Activated T-cell treated with anti-CD3 and anti-CD28 coated beads, Interleukin-2, amount 50 U/mL, for 4 hours (primary cell): ENCODE data around the gene MMP15. TPM values are rescaled to one million over a fixed set of nuclear protein-coding genes. Genes with fewer than 3 reads are reported as not detected.

Source experiments
- ATAC-seq, 2 donors: fragments of 200-7000 bp; cut with Tn5 transposase; one replicate each; pipeline ENCODE4 v1.10.0; 2021
- DNase-seq: peaks from one replicate; pipeline ENCODE4 v3.0.0-alpha.2; 2020
- H3K27me3 Mint-ChIP-seq: one replicate; pipeline ENCODE4 v1.8.0; 2021; ENCODE audit warnings: low read depth, mixed read lengths
- H3K36me3 Mint-ChIP-seq: one replicate; pipeline ENCODE4 v1.8.0; 2022; ENCODE audit warnings: mixed read lengths; ENCODE audit not compliant: insufficient read depth
- H3K4me1 Mint-ChIP-seq: one replicate; pipeline ENCODE4 v1.8.0; 2021; ENCODE audit warnings: low read depth, mixed read lengths
- H3K4me3 Mint-ChIP-seq: one replicate; pipeline ENCODE4 v1.8.0; 2021; ENCODE audit warnings: mild to moderate bottlenecking, moderate library complexity, mixed read lengths
- H3K9me3 Mint-ChIP-seq: one replicate; pipeline ENCODE4 v1.8.0; 2021; ENCODE audit warnings: mixed read lengths
- total RNA-seq, 3 donors: library from RNA; stranded (reverse); gene quantifications; one replicate each; pipeline ENCODE4 v1.2.1, GENCODE V29; 2021

The MMP15 gene
- total RNA-seq, 3 donors from 2014 or later = 0.76 to 1.0 (median 0.95) TPM

DNA sequence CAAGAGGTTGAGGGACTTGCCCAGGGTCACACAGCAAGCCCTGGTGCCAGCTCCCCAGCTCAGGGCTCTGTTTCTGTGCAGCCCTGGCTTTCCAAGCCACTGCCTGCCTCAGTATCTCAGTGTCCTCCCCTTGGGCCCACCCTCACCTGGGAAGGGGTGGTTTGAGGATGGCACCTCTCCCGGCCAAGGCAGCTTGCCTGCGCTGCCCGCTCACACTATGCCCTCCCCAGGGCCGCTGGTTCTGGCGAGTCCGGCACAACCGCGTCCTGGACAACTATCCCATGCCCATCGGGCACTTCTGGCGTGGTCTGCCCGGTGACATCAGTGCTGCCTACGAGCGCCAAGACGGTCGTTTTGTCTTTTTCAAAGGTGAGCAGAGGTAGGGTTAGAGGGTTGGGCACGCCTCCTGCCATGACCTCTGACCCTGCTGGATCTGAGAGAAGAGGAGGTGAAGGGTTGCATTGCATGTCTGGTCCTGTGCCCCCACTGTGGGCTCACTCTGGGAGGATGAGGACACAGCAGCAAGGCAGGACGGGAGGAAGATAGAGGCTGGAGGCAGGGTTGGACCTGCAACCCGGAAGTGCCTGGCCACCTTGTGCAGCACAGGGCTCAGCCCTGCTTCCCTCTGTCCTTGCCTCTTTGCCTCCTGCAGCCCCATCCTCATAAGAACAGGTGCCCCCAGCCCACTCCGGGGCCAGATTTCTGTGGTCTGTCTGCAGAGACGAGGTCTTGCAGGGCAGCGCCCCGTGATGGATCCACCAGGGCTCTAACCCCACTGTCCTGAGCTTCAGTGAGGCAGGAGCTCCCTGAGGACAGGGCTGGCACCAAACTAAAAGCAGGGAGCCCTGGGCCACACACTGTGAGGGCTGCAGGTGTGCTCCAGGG, 16.7 kb downstream of the MMP15 start:
- H3K4me3 Mint-ChIP-seq = no peak overlapping the region
- ATAC-seq (no peak), DNase-seq (no peak)
- no peaks in the 10 kb centered on the region for H3K4me1 Mint-ChIP-seq
- H3K36me3 Mint-ChIP-seq = no peaks in the 10 kb centered on the region
- no peaks in the 10 kb centered on the region for H3K9me3 Mint-ChIP-seq
- no peaks in the 10 kb centered on the region for H3K27me3 Mint-ChIP-seq

DNA sequence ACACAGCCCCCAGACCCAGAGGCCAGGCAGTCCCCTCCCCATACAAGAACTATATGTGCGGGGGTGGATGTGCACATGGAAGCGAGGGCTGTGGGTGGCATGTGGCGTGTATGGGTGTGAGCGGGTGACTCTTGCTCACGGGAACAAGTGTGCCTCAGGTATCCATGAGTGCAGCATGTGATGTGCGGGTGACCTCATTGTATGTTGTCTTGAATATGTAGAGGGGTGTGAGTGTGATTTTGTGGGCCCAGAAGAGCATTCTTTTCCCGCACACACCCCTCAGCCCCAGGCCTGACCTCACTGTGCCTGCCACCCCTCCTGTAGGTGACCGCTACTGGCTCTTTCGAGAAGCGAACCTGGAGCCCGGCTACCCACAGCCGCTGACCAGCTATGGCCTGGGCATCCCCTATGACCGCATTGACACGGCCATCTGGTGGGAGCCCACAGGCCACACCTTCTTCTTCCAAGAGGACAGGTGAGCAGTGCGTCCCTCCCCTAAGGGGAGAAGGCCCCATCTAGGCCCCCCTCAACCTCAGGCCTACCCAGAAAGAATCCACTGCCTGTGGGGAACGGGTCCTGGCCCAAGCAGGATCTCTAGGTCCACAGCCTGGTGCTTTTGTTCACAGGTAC, 17.4 kb downstream of the MMP15 start:
- no peak for DNase-seq
- Mint-ChIP-seq H3K4me1 (no peaks in the 10 kb centered on the region), H3K4me3 (no peak overlapping the region), H3K27me3 (no peaks in the 10 kb centered on the region), H3K36me3 (no peaks in the 10 kb centered on the region), H3K9me3 (no peaks in the 10 kb centered on the region)
- no peak for ATAC-seq

GRCh38 chr16:58043571-58044155, 18.1 kb downstream of the MMP15 start:
- ATAC-seq (no peak), DNase-seq (no peak)
- no peaks in the 10 kb centered on the region for H3K4me1 Mint-ChIP-seq
- no peaks in the 10 kb centered on the region for H3K9me3 Mint-ChIP-seq
- H3K27me3 Mint-ChIP-seq = no peaks in the 10 kb centered on the region
- no peaks in the 10 kb centered on the region for H3K36me3 Mint-ChIP-seq
- H3K4me3 Mint-ChIP-seq = no peak overlapping the region

DNA sequence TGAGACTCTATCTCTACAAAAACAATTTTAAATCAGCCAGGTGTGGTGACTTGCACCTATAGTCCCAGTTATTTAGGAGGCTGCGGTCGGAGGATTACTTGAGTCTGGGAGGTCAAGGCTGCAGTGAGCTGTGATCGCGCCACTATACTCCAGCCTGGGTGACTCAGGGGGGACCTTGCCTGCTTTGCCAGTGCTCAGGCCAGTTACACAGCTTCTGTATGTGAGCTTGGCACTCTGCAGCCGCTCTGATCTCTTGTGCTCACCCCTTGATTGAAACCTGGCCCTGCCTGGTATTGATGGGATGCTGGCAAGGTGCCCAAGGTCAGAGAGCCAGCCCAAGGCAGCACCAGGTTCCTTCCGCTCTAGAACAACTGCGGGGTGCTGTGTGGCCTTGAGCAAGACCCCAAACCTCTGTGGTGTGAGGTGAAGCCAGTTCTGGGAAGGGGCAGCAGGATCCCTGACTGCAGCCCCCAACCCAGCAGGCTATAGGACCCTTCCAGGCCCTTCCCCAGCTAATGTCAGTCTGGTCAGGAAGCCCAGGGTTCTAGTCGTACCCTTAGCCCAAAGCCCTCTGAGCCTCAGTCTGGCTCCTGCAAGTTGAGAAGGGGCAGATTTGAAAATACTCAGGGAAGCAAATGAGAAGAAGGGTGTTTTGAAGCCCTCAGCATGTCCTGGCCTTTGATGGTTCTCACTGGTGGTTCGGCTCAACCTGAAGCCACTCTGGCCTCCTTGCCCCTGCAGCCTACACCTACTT, 18.9 kb downstream of the MMP15 start:
- ATAC-seq (no peak), DNase-seq (no peak)
- Mint-ChIP-seq H3K36me3 (no peaks in the 10 kb centered on the region), H3K27me3 (peaks cover 1% of the 10 kb centered on the region), H3K4me3 (no peak overlapping the region), H3K4me1 (no peaks in the 10 kb centered on the region), H3K9me3 (no peaks in the 10 kb centered on the region)

DNA sequence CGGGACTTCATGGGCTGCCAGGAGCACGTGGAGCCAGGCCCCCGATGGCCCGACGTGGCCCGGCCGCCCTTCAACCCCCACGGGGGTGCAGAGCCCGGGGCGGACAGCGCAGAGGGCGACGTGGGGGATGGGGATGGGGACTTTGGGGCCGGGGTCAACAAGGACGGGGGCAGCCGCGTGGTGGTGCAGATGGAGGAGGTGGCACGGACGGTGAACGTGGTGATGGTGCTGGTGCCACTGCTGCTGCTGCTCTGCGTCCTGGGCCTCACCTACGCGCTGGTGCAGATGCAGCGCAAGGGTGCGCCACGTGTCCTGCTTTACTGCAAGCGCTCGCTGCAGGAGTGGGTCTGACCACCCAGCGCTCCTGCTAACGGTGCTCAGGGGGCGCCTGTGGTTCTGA, 19.5 kb downstream of the MMP15 start:
- peaks cover 3% of the 10 kb centered on the region for H3K27me3 Mint-ChIP-seq
- no peak overlapping the region for H3K4me3 Mint-ChIP-seq
- H3K36me3 Mint-ChIP-seq = no peaks in the 10 kb centered on the region
- no peaks in the 10 kb centered on the region for H3K9me3 Mint-ChIP-seq
- ATAC-seq (no peak), DNase-seq (no peak)
- H3K4me1 Mint-ChIP-seq = no peaks in the 10 kb centered on the region

GRCh38 chr16:58046054-58046881, 20.7 kb downstream of the MMP15 start:
- H3K27me3 Mint-ChIP-seq = peaks cover 5% of the 10 kb centered on the region
- DNase-seq (no peak), ATAC-seq (no peak)
- no peaks in the 10 kb centered on the region for H3K36me3 Mint-ChIP-seq
- H3K4me1 Mint-ChIP-seq = no peaks in the 10 kb centered on the region
- H3K4me3 Mint-ChIP-seq = no peak overlapping the region
- no peaks in the 10 kb centered on the region for H3K9me3 Mint-ChIP-seq

DNA sequence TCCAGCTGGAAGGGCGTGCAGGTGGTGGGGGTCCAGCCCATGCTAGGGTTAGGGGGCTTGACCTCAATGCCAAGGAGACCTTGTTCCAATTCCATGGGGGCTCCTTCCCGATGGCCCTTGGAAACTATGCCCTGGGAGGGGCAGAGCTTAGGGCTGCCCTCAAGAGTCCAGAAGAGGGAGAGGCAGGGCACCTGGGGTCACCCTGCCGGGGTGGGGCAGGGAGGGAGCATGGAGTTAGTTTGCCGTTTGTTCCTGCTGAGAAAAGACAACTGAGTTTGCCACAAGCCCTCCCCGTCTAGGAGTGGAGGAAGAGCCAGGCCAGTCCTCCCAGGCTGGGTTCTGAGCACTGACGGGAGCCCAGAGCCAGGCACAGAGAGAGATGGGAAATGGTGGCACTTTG, 21.4 kb downstream of the MMP15 start:
- H3K36me3 Mint-ChIP-seq = no peaks in the 10 kb centered on the region
- ATAC-seq = no peak
- no peaks in the 10 kb centered on the region for H3K9me3 Mint-ChIP-seq
- peaks cover 6% of the 10 kb centered on the region for H3K27me3 Mint-ChIP-seq
- no peak overlapping the region for H3K4me3 Mint-ChIP-seq
- no peaks in the 10 kb centered on the region for H3K4me1 Mint-ChIP-seq
- no peak for DNase-seq

DNA sequence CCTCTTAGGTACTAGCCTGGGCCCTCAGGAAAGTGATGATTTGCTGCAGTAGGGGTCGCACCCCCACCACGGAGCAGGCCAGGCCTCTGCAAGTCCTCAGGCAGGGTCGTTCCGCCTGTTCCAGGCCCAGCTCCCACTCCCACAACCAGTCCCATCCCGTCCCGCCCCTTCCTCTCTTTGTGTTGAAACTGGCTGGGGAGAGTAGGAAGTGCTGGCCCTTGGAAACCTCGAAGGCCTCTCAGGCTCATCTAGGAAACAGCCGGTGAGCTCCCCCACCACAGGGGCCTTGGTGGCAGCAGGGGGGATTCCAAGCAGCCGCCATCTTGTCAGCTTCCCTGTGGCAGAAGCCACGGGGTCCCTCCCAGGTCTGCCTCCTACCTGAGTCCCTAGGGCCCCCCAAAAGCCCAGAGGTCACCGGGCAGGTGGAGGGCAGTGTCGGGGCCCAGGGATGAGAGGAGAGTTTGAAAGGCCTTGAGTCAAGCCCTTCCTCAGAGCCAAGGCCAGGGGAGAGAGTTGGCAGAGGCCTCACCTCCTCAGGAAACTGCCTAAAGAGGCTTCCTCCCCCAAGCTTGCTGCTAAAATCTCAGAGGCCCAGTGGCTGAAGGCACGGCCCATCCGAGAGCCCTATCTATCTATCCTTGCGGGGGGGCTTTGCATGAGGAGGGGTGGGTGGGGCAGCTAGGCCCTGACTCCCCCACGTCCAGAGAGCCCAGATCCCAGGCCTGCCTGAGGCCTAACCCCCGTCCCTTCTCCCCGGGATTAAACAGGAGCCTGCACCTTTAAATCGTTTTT, 22.2 kb downstream of the MMP15 start:
- Mint-ChIP-seq H3K27me3 (peaks cover 6% of the 10 kb centered on the region), H3K9me3 (no peaks in the 10 kb centered on the region), H3K4me1 (no peaks in the 10 kb centered on the region), H3K36me3 (no peaks in the 10 kb centered on the region), H3K4me3 (no peak overlapping the region)
- no peak for DNase-seq
- no peak for ATAC-seq

GRCh38 chr16:58048494-58049231, 23.1 kb downstream of the MMP15 start:
- H3K4me1 Mint-ChIP-seq = no peaks in the 10 kb centered on the region
- no peaks in the 10 kb centered on the region for H3K9me3 Mint-ChIP-seq
- DNase-seq (no peak), ATAC-seq (no peak)
- no peaks in the 10 kb centered on the region for H3K36me3 Mint-ChIP-seq
- H3K4me3 Mint-ChIP-seq = no peak overlapping the region
- peaks cover 6% of the 10 kb centered on the region for H3K27me3 Mint-ChIP-seq

- H3K4me1 Mint-ChIP-seq = no peaks in the 10 kb centered on the region
- no peak overlapping the region for H3K4me3 Mint-ChIP-seq
- peaks cover 6% of the 10 kb centered on the region for H3K27me3 Mint-ChIP-seq
- no peaks in the 10 kb centered on the region for H3K36me3 Mint-ChIP-seq
- DNase-seq (no peak), ATAC-seq (no peak)
- H3K9me3 Mint-ChIP-seq = no peaks in the 10 kb centered on the region
Measured at GRCh38 chr16:58049232-58050185, 24.0 kb downstream of the MMP15 start.

- peaks cover 9% of the 10 kb centered on the region for H3K27me3 Mint-ChIP-seq
- no peak for ATAC-seq
- H3K36me3 Mint-ChIP-seq = no peaks in the 10 kb centered on the region
- H3K4me3 Mint-ChIP-seq = no peak overlapping the region
- H3K9me3 Mint-ChIP-seq = no peaks in the 10 kb centered on the region
- no peaks in the 10 kb centered on the region for H3K4me1 Mint-ChIP-seq
- DNase-seq = no peak
Measured at GRCh38 chr16:58051296-58051695, 25.7 kb downstream of the MMP15 start.
